ENCODE results near the gene TAF6.
"Not testable (repeated sequence)": the region's sequence is repeated elsewhere in the genome, so short reads cannot be mapped to it uniquely, and the experiment has no call there.

- TF ChIP-seq EZH2phosphoT487 (IDR thresholded peaks at IDR 0.05; ENCODE audit: insufficient read depth, low read depth); EZH2 (IDR thresholded peaks at IDR 0.05; ENCODE audit: insufficient read depth, poor library complexity, severe bottlenecking): not testable (repeated sequence)
Measured at GRCh38 chr7:100146350-100146749, 27.2 kb upstream of the TAF6 start.
